ENCODE results near the gene SGSM2.

GRCh38 chr17:2412561-2413021 lies 75.3 kb downstream of the SGSM2 start:
- TF ChIP-seq CTCF (IDR thresholded peaks at IDR 0.05): peak in 3 of 7 experiments; percentile 13 to 36 (median 19)
- TF ChIP-seq POLR2A (IDR thresholded peaks at IDR 0.05): no peak

Data from body of pancreas (tissue), 4 donors.